ENCODE measurements around the gene PEX11G. TPM values are rescaled to one million over a fixed set of nuclear protein-coding genes. Genes with fewer than 3 reads are reported as not detected.

Gene PEX11G
- total and polyA plus RNA-seq, 9 of the 15 experiments (the other 6 are each of a cell fraction or from before 2014, with no cell fraction given), result 0.07 to 3.2 (median 0.70) TPM; not detected in 1

- TF ChIP-seq HDAC8 (tag; IDR thresholded peaks at IDR 0.05) (peak; percentile 77; the same call in 1 of the 2 replicates), TCF7L2 (IDR thresholded peaks at IDR 0.05; ENCODE audit: low read depth, low read length) (no peak), IRF9 (tag; IDR thresholded peaks at IDR 0.05) (no peak), NONO (IDR thresholded peaks at IDR 0.05; ENCODE audit: low read depth in 2 of 2, low read length in 1 of 2) (peak in 1 of 2 experiments; percentile 67; a peak in 1 of 4 replicates), SRSF1 (IDR thresholded peaks at IDR 0.05; ENCODE audit: low read depth, low read length) (no peak), CC2D1A (IDR thresholded peaks at IDR 0.05) (peak; percentile 51; the same call in 1 of the 2 replicates), ZFPM2 (CRISPR knock-in tag; IDR thresholded peaks at IDR 0.05) (no peak), SMAD1 (IDR thresholded peaks at IDR 0.05; ENCODE audit: low read depth, low read length, partially characterized antibody) (no peak), MEF2D (tag; conservative IDR thresholded peaks at IDR 0.05; ENCODE audit: low read depth) (no peak), ELF2 (CRISPR knock-in tag; IDR thresholded peaks at IDR 0.05) (peak; percentile 76; the same call in 1 of the 2 replicates), POU5F1 (IDR thresholded peaks at IDR 0.05; ENCODE audit: borderline replicate concordance, low read depth, low read length, partially characterized antibody) (no peak), ARID3B (CRISPR knock-in tag; IDR thresholded peaks at IDR 0.05; ENCODE audit: borderline replicate concordance) (peak; percentile 49; the same call in 1 of the 2 replicates), MXI1 (IDR thresholded peaks at IDR 0.05; ENCODE audit: low read depth, low read length) (peak; percentile 63), RBFOX2 (IDR thresholded peaks at IDR 0.05; ENCODE audit: low read depth, low read length) (peak; percentile 80), EHMT2 (IDR thresholded peaks at IDR 0.05) (no peak), RERE (CRISPR knock-in tag; IDR thresholded peaks at IDR 0.05; ENCODE audit: borderline replicate concordance) (no peak), ZBED1 (IDR thresholded peaks at IDR 0.05) (no peak), MECOM (CRISPR knock-in tag; IDR thresholded peaks at IDR 0.05) (no peak), IRF2 (CRISPR knock-in tag; IDR thresholded peaks at IDR 0.05) (no peak), ZKSCAN8 (CRISPR knock-in tag; IDR thresholded peaks at IDR 0.05) (no peak)
These were observed 33.5 kb upstream of the PEX11G start, which contains the start of gene MCOLN1 (continued) for GRCh38 chr19:7522072-7522922.

All from K562 (cell line).